ENCODE data around the gene SHROOM2.
"Not testable (repeated sequence)": the region's sequence is repeated elsewhere in the genome, so short reads cannot be mapped to it uniquely, and the experiment has no call there.

Gene SHROOM2

DNA sequence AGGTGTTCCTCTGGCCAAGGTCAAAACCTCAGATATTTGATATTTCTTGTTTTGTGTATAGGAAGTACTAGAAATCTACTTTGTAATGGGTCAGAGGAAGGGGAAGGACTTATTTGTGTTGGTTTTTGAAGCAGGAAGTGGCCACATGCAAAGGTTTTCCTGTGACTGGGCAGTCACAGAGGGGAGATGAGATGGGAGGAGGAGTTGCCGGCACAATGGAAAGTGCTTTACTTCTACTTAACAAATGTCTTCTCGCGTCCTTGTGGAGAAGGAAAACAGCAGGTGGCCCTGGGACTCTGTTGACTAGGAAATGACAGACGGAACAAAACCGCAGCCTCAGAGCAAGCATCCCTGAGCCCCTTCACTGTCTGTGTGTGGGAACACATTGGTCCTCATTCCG lies 46.6 kb downstream of the SHROOM2 start:
- no peak for DNase-seq

GRCh38 chrX:9835585-9836210 lies 49.5 kb downstream of the SHROOM2 start:
- no peak for DNase-seq

DNA sequence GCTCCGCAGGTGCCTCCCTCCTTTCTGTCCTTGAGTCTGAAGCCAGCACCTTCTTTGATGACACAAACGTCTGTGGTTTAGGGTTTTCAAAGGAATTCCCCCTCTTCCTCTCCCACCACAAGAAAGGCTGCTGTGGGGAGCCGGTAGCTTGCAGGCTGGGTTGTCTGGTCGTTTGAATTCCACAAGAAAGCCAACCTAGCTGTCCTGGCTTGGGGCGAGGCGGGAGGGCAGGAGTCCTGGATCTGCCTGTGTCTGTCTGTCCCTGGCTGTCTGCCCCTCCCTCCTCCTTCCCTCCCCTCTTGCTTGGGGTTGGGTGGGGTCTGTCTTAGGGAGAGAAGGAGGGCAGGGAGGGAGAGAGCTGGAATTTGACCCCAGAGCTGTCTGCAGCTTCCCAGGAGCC lies 56.3 kb downstream of the SHROOM2 start:
- no peak for DNase-seq

GRCh38 chrX:9844936-9845577 lies 58.8 kb downstream of the SHROOM2 start:
- DNase-seq: no peak

DNA sequence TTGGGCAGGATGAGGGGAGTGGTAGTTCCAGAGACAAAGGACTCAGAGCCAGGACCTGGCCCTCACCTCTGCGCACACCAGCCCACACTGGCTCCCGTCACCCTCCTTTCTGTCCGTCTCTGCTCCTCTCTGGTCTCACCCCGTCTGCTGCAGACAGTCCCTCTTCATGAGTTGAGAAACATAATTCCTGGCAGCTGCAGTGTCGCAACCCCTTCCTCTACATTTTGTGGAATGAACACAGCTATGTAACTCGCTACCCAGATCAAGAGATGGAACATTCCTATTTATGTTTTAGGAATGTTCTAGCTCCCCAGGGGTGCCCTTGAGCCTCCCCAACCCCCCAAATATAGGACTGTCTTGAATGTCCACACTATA lies 59.3 kb downstream of the SHROOM2 start:
- no peak for DNase-seq

DNA sequence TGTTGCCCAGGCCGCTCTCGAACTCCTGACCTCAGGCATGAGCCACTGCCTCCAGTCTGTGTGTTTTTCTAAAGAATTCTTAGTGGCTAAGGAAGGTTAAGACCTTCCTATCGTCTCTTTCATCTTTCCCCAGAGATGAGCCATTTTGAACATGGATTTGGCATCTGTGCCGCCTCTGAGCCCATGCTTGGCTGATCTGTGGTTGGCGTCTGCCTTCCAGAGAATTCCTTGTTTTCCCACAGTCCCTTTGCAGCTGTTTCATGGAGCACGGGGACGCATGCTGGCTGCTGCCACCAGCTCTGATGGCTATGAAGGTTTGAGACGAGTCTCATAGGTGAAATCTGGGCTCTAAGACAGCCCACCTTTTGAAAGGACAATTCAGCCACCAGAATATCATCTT lies 60.4 kb downstream of the SHROOM2 start:
- DNase-seq: no peak

DNA sequence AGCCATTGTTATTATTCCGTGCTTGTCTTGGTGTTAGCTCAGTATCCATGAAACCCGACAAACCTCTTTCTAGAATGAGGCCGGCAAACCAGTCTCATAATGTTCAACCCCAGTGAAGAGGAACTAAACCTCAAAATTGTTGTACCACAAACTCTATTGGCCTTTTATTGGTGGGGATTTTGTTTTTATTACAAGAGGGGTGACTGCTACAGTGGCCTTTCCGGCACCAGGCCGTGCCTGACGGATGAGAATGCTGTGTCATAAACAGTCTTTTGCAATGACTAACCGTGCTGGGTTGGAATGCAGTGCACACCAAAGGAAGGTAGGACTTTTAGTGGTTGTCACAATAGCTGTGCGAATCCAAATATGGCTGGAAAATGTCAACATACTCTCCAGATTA lies 60.8 kb downstream of the SHROOM2 start:
- DNase-seq: no peak

DNA sequence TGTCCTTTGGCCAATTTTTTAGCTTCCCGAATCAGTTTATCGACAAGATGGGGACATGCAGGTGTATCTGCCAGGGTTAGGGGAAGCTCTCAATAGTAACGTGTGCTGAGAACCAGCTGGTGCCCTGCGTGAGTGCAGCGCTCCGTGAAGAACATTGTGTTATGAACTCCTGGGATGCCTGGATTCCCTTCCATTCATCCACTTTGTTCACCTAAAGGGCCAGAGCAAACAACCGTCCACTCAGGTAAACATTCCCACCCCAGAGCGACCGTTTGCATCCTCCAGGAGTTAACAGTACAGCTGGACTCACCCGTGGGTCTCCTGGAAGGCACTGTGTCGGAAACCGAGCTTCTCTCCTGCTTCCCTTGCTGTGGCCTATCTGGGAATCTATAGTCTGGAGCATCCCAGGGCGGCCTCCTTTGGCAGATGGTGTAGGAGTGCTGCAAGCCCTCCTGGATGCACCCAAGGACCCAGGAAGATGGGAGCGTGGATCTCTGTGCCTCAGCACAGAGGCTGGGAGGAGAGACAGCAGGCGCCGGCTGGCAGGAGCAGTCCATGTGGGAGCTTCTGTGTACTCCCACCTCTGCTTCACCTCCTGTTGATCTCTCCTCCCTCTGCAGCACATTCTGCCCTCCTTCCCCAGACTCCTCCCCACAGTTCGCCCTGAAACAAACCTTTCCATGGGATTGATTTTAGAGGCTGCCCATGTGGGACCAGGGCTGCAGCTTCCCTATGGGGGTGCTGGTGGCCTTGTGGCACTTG lies 62.7 kb downstream of the SHROOM2 start:
- no peak for DNase-seq

DNA sequence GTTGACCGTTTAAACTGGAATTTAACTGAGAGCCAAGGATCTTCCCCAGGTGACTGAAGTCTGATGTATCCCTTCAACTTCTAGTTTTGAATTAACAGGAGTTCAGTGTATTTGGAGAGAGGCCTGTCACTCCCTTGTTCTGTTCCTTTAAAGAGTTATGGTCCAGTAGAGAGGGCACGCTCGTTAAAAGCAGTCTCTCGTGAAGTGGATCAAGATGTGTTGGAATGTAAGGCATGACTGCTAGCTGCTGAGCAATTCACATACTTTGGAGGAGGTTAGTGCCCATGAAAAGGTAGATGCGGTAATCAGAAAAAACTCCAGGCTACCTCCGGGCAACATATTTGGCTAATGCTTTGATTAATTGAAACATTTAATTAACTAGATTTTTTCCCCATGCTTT lies 65.7 kb downstream of the SHROOM2 start:
- no peak for DNase-seq

DNA sequence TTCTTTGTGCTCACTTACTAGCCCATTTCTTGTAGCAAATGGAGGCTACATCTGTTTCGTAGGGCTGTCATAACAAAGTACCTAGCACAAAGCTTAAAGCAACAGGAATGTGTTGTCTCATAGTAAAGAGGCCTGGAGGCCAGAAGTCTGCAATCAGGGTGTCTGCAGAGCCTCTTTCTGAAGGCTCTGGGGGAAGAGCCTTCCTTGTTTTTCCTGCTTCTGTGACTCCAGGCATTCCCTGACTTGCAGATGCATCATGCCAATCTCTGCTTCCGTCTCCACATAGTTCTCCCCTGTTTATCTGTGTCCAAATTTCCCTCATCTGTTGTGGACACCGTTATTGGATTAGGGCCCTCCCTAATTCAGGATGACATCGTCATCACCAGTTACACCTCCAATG lies 67.1 kb downstream of the SHROOM2 start:
- no peak for DNase-seq

GRCh38 chrX:9855561-9856283 lies 69.5 kb downstream of the SHROOM2 start:
- no peak for DNase-seq

GRCh38 chrX:9856588-9856987 lies 70.4 kb downstream of the SHROOM2 start:
- no peak for DNase-seq

GRCh38 chrX:9857575-9858474 lies 71.6 kb downstream of the SHROOM2 start:
- no peak for DNase-seq

- not testable (repeated sequence) for DNase-seq
These were observed 72.5 kb downstream of the SHROOM2 start for GRCh38 chrX:9858684-9859083.

GRCh38 chrX:9859711-9860555 lies 73.7 kb downstream of the SHROOM2 start:
- no peak for DNase-seq

- no peak for DNase-seq
These were observed 74.6 kb downstream of the SHROOM2 start for GRCh38 chrX:9860826-9861225.

DNA sequence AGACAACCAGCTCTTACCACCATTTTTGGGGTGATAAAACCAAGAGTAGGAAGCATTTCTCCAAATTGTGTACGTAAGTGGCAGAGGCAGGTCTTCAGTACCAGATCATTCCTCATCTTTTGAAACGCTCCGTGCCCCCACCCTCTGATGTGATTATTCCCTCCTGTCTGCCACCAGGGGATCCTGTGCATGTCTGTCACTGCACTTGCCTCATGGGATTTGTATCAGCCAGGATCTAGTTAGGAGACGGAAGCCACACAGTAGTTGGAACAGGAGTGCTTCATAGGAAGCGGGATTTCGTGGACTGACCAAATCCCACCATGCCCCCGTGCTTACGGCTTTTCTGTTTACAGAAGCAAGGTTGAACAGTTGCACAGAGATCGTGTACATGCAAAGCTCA lies 75.5 kb downstream of the SHROOM2 start:
- no peak for DNase-seq

- no peak for DNase-seq
These were observed 76.3 kb downstream of the SHROOM2 start for GRCh38 chrX:9862525-9862924.

DNA sequence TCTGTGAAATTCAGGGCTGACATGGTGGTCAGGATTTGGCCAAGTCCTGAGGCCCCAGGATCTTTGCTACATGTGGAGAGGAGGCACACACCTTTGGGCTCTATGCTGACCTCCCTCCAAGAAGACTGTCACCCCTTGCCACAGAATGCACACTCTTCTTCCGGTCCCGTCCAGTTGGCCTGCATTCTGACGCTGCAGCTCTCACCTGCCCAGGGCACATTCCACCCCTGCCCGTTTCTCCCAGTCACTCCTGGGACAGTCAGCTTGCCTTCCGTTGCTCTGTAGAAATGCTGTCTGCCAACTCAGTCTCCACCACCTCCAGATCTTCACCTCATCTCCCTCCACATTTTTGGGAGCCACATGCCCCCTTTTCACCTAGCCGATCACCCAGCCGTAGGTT lies 76.7 kb downstream of the SHROOM2 start:
- no peak for DNase-seq

DNA sequence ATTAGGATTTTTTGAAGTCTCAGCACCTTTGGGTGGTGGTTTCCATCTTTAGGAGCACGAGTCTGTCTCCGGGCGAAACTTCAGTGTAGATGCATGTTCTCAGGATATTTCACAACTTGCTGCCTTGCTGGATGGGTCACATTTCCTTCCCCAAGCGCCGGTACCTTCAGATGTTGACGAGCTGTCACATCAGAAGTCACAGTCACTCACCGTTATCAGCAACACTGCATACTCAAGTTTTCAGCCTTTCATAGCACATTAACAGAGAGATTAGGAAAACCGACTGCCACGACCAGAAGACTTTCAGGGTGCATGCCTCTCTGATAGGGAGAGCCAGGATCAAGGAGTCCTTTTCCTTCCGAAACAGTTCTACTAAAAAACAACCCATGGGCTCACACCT lies 77.8 kb downstream of the SHROOM2 start:
- DNase-seq: no peak

GRCh38 chrX:9865804-9866472 lies 79.7 kb downstream of the SHROOM2 start:
- no peak for DNase-seq
